ENCODE measurements around the gene UBXN2A. TPM values are rescaled to one million over a fixed set of nuclear protein-coding genes. Genes with fewer than 3 reads are reported as not detected.
"Not testable (repeated sequence)": the region's sequence is repeated elsewhere in the genome, so short reads cannot be mapped to it uniquely, and the experiment has no call there.

Gene UBXN2A
- total RNA-seq, 2 donors from 2014 or later: 17.6 to 22.1 TPM

DNA sequence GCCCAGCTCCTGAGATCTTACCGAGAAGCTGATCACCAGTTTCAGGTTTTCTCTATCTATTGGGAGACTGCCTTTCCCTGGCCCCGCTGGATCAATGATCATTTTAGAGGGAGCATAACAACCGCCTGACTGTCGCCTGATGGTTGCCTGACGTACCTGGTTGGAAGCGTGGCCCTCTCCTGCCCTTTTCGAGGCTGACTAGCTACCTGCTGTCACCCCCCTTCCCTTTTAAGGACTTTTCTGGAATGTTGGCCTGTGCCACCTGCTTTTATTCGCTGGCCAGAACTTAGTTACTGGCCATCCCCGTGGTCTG is 69.1 kb downstream of the UBXN2A start:
- intact Hi-C loops (cut with DNase I): no loop called here
- DNase-seq (ENCODE audit: low spot score): no peak

DNA sequence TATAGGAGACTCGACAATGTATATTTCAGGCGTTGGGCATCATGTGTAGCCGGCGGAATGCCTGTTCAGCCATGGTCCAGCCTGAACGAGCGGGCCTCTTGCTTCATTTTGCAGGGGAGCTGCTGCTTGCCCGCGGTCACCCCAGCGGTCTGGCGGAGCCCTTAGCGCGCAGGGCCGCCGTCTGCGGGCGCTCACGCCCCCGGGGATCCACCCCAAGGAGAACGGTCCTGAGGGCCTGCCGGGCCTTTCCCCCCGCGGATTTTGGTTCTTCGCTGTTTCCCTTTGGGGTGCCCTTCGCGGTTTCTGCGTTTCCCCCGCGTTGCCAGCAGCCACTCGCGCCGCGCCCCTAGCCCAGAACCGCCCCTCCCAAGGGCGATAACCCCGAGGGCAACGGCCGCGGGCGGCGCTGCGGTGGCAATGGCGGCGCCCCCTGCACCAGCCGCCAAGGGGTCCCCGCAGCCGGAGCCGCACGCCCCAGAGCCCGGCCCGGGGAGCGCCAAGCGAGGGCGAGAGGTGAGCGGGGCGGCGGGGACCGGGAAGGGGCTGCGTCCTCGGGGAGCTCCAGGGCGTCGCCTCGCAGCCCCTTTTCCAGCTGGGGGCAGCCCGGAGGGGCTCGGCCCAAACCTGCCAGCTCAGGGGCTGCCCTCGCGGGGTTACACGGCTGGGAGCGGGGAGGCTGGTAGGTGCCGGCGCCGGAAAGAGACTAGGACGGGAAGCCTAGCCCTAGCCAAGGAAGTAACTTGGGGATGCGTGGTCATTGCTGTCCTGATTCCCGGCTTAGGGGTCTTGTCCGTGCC is 69.6 kb downstream of the UBXN2A start, which contains the start of gene MFSD2B:
Gene MFSD2B, plus strand, starts transcription at position 406 of the 797 bp plus-strand sequence. Its CDS starts 12 bp downstream, at position 418.
- intact Hi-C loops (cut with DNase I): no loop called here
- DNase-seq (ENCODE audit: low spot score): no peak

GRCh38 chr2:24010477-24011249 is 70.4 kb downstream of the UBXN2A start:
- DNase-seq (ENCODE audit: low spot score): no peak
- intact Hi-C loops (cut with DNase I): no loop called here

DNA sequence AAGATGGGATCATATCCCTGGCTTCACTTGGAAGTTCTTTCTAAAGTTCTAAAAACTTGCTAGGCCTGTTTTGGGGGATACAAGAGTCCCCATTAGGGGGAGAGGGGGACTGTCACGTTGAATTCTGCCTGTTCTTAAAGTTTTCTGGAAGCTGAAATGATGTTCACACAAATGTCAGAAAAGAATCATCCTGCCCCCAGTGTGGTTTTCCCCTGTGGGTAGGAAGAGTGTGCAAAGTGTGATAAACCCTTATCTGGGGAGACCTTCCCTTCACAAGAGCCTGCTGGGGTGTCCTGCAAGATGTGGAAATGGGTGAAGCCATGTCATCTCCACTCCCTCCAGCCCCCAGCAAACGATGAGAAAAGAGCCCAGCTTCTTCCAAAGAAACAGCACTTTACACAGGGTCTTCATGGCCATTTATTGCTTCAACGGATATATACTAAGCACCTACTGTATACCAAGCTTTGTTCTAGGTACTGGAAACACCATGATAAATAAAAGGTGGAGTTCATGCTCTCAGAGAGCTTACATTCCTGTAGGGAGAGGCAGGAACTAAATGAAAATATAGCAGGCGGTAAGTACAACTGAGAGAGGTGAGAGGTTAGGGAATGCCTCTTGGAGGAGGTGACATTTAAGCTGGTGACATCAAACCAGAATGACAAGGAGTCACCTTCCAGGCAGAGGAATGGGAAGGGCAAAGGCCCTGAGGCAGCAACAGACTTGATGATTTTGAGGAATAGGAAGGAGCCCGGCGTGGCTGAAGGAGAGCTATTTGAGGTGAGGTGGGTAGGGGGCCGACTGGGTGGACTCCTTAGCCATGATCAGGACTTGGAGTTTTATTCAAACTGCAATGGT is 71.2 kb downstream of the UBXN2A start:
- DNase-seq (ENCODE audit: low spot score): no peak
- intact Hi-C loops (cut with DNase I): no loop called here

- DNase-seq (ENCODE audit: low spot score): no peak
- intact Hi-C loops (cut with DNase I): no loop called here
Observed at GRCh38 chr2:24012521-24013188, 72.4 kb downstream of the UBXN2A start.

GRCh38 chr2:24014902-24015301 is 74.6 kb downstream of the UBXN2A start:
- DNase-seq (ENCODE audit: low spot score); intact Hi-C loops (cut with DNase I): not testable (repeated sequence)

DNA sequence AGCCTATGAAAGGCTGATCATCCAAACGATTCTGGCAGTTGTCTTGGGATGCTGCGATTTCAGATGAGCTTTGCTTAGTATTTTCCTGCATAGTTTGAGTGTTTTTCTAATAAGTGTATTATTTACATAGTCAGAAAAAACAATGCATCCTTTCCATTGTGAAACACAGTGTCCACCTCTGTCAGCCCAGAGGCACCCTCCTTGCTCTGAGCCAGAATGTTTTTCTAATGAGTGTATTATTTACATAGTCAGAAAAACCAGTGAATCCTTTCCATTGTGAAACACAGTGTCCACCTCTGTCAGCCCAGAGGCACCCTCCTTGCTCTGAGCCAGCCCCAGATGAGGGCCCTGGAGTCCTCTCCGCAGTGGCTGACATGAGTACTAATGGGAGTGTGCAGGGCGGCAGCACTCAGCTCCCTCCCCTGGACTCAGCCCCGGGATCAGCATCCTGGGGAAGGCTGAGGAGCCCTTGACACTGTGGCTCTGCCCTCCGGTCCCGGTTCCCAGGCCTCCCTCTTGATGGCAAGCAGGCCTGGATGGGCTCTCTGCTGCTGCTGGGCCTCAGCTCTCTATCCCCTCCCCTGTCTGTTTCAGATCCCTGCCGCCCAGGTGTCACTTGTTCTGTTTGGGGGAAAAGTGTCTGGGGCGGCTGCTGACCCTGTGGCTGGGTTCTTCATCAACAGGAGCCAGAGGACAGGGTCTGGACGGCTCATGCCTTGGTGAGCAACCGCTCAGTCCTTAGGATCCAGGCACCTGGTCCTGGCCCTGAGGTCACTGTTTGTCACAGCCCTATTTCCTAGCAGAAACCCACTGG is 75.5 kb downstream of the UBXN2A start:
- no peak for DNase-seq (ENCODE audit: low spot score)
- intact Hi-C loops (cut with DNase I): no loop called here

DNA sequence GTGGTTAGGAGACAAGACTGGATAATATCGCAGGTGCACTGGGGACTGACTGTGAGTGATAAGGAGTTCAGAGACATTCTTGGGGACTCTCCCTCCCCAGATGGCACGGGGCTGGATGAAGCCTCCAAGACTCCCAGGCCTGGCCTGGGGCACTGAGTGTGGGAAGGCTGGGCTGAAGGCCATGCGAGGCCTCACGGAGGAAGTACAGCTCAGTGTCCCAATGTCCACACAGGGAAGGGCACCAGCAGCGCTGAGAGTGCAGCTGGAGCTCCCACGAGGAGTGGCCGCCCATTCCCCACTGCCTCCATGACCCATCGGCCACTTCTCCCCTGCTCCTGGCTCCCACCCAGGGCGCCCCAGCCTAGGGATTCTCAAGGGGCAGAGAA is 76.1 kb downstream of the UBXN2A start:
- DNase-seq (ENCODE audit: low spot score): no peak
- intact Hi-C loops (cut with DNase I): no loop called here

- no peak for DNase-seq (ENCODE audit: low spot score)
- intact Hi-C loops (cut with DNase I): no loop called here
Observed at GRCh38 chr2:24016853-24017703, 76.8 kb downstream of the UBXN2A start.

GRCh38 chr2:24017711-24018110 is 77.4 kb downstream of the UBXN2A start:
- DNase-seq (ENCODE audit: low spot score): no peak

DNA sequence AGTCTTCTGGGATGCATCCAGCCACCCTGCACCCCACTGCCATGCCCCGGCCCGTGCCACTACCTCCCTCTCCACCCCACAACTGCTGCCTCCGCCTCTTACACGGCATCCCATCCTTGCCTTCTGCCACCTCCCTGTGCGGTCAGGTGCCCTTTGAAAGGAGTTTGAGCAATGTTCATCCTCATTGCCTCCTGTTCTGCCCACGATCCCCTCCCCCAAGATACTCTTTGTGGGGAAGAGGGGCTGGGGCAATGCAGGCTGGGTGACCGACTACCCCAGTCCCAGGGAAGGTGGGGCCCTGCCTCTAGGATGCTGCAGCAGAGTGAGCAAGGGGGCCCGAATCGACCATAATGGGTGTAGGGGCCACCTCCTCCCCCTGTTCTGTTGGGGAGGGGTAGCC is 78.0 kb downstream of the UBXN2A start:
- DNase-seq (ENCODE audit: low spot score): no peak
- intact Hi-C loops (cut with DNase I): no loop called here

More at GRCh38 chr2:24017711-24018110, 77.4 kb downstream of the UBXN2A start:
- intact Hi-C loops (cut with DNase I): no loop called here

- no peak for DNase-seq (ENCODE audit: low spot score)
Observed at GRCh38 chr2:24019729-24020128, 79.5 kb downstream of the UBXN2A start.

GRCh38 chr2:24020244-24020643 is 80.0 kb downstream of the UBXN2A start:
- intact Hi-C loops (cut with DNase I): no loop called here
- DNase-seq (ENCODE audit: low spot score): no peak

More at GRCh38 chr2:24019729-24020128, 79.5 kb downstream of the UBXN2A start:
- intact Hi-C loops (cut with DNase I): no loop called here

DNA sequence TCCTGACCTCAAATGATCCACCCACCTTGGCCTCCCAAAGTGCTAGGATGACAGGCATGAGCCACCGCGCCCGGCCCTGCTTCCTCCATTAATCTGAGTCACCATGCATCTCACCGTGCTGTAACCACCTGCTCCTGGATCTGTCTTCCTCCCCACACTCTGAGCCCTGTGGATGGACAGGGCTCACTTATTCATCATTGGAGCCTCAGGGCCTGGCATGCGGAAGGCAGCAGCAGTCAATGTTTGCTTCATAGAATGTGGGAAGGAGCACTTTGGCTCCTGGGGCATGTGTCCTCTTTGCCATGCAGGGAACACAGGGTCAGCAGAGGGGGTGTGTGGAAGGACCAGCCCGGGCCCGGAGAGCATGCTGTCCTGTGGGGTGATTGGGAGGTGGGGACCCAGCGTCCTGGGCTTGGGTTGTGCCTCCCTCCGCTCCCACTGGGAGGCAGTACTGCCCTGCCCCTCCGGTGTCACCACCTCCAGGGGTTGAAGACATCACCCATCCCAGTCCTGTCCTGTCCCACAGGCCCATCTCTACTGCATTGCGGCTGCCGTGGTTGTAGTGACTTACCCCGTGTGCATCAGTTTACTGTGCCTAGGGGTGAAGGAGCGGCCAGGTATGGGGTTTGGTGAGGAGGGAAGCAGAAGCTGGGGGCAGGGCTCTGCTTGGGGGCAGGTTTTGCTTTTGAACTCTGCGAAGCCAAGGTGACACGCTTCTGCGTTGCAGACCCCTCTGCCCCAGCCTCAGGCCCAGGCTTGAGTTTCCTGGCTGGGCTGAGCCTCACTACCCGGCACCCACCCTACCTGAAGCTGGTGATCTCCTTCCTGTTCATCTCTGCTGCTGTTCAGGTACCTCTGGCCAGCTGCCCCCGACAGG is 81.1 kb downstream of the UBXN2A start:
- intact Hi-C loops (cut with DNase I): no loop called here
- no peak for DNase-seq (ENCODE audit: low spot score)

DNA sequence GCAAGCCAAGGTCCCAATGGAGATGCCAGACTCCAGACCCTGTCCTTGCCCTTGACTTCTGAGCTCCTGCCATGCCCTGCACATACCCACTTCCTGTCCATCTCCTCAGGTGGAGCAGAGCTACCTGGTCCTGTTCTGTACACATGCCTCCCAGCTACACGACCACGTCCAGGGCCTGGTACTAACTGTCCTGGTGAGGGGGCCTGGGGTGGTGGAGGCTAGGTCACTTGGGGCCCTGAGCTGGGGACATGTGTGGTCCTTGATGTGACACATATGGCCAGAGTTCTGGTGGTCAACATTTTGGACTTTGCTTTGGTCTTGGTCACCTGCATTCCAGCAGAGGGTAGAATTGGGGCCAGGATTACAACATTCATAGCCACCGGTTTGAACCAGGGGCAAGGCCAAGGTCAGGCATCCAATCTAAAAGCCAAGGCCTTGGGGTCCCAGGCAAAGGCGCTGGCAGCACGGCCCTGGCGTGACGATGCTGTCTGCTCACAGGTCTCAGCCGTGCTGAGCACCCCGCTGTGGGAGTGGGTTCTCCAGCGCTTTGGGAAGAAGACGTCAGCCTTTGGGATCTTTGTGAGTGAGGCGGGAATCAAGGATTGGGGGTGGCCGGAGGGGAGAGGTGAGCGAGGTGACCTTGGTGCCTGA is 82.2 kb downstream of the UBXN2A start:
- no peak for DNase-seq (ENCODE audit: low spot score)
- intact Hi-C loops (cut with DNase I): no loop called here

DNA sequence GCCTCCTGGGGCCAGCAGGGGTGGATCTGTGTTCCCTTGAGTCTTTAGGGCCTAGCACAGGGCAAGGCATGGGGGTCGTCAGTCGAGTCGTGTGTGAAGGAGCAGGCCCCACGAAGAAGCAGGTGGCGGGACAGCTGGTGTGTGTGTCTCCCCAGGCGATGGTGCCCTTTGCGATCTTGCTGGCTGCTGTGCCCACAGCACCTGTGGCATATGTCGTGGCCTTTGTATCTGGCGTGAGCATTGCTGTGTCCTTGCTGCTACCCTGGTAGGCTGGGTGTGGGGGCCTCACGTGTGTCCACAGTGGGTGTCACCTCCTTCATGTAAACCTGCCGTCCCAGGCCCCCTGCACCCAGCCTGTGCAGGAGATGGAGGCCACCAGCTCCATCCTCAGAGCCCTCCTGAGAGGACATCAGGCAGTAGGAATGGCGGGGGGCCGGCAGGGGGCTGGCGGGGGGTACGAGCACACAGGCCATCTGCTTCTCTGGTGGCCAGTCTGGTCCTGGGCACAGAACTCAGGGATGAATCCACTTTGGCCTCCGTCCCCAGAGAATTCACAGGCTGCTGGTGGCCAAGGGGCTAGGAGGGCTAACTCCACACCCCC is 82.8 kb downstream of the UBXN2A start:
- intact Hi-C loops (cut with DNase I): no loop called here
- no peak for DNase-seq (ENCODE audit: low spot score)
